ENCODE data around the gene MMP24.

DNA sequence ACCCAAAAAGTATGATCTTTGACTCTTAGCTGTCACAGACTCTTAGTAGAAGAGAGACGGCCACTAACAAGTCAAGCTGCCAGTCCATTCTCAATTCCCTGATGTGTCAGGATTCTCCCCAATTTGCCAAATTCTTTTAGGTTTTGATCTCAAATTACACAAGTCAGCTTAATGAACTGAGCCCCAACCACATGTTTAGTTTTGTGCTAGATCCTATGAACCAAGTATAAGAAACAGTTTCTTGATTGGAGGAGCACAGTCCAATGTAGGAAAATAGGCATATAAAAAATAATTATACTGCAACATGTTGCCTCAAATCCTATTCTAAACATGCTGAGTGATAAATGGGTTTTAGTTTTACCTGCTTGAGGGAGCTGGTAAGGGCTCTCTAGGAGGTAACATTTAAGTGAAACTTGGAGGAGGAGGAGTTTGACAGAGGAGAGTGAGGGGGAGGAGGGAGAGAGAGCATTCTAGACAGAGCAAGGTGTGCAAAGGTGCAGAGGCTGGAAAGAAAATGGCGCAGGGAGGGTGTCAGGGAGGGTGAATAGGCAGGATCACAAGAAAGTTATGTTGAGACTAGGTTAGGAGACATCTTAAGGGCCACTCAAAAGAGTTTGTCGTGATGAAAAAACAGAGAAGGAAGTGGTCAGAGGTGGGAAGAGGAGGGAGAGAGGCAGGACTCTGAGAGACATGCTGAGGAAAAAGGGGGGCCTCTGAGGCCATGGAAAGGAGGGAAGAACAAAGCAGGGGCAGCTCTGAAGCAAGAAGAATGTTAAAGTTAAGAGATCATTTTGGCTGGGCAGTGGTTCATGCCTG lies 88.5 kb downstream of the MMP24 start:
- TF ChIP-seq, protein P1, sequence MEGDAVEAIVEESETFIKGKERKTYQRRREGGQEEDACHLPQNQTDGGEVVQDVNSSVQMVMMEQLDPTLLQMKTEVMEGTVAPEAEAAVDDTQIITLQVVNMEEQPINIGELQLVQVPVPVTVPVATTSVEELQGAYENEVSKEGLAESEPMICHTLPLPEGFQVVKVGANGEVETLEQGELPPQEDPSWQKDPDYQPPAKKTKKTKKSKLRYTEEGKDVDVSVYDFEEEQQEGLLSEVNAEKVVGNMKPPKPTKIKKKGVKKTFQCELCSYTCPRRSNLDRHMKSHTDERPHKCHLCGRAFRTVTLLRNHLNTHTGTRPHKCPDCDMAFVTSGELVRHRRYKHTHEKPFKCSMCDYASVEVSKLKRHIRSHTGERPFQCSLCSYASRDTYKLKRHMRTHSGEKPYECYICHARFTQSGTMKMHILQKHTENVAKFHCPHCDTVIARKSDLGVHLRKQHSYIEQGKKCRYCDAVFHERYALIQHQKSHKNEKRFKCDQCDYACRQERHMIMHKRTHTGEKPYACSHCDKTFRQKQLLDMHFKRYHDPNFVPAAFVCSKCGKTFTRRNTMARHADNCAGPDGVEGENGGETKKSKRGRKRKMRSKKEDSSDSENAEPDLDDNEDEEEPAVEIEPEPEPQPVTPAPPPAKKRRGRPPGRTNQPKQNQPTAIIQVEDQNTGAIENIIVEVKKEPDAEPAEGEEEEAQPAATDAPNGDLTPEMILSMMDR (IDR thresholded peaks at IDR 0.05; ENCODE audit: poor library complexity): no peak
- no peak for TF ChIP-seq EZH2 (IDR thresholded peaks at IDR 0.05; ENCODE audit: borderline replicate concordance)
